Measurements from ENCODE around the gene MED12L.

- TF ChIP-seq, protein P1, sequence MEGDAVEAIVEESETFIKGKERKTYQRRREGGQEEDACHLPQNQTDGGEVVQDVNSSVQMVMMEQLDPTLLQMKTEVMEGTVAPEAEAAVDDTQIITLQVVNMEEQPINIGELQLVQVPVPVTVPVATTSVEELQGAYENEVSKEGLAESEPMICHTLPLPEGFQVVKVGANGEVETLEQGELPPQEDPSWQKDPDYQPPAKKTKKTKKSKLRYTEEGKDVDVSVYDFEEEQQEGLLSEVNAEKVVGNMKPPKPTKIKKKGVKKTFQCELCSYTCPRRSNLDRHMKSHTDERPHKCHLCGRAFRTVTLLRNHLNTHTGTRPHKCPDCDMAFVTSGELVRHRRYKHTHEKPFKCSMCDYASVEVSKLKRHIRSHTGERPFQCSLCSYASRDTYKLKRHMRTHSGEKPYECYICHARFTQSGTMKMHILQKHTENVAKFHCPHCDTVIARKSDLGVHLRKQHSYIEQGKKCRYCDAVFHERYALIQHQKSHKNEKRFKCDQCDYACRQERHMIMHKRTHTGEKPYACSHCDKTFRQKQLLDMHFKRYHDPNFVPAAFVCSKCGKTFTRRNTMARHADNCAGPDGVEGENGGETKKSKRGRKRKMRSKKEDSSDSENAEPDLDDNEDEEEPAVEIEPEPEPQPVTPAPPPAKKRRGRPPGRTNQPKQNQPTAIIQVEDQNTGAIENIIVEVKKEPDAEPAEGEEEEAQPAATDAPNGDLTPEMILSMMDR (IDR thresholded peaks at IDR 0.05; ENCODE audit: insufficient read depth, low read length): no peak
- TF ChIP-seq POLR2AphosphoS5 (IDR thresholded peaks at IDR 0.05; ENCODE audit: low read depth): no peak
Observed at GRCh38 chr3:151204530-151205402, 119.3 kb downstream of the MED12L start.
